ENCODE results near the gene ZNF385C. TPM values are rescaled to one million over a fixed set of nuclear protein-coding genes. Genes with fewer than 3 reads are reported as not detected.

The ZNF385C gene
- total and polyA plus RNA-seq, 2 of the 13 experiments (the other 11 are each of a cell fraction or from before 2014, with no cell fraction given), result 2.3 to 6.1 TPM

DNA sequence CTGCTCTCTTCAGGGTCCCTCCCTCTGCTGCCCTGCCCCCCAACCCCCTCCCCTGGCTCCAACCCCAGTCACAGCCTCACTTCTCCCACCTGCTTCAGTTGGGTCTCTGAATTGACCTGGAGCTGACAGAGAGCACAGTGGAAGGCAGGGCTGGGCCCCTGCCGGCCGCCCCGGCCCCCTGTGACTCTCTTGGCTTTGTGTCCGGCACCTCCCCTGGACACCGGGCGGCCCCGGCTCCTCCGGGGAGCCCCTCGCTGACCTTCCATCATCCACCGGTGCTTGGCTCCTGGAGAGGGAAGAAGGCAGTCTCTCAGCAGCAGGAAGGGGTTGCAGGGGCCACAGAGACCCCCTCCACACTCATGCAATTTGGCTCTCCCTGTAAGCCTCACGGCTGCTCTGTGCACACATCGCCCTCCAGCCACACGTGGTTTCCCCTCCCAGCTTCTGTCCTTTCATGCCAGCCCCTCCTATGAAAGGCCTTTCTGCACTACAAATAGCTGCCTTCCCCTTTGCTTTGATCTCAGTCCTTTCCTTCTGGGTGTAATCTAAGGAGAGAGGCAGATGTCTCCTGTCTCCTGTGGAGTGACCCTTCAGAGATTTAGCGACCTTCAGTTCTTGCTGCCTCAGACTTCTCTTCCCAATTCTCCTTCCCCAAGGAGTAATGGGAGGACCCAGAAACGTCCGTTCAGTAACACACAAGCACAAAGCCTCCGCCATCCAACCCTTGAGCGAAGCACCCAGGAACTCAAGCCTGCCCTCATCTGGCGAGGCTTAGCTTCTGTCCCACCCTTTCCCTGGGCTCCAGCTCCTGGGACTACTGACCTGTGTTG, 70.1 kb downstream of the ZNF385C start (continued):
- TF ChIP-seq, protein P1, sequence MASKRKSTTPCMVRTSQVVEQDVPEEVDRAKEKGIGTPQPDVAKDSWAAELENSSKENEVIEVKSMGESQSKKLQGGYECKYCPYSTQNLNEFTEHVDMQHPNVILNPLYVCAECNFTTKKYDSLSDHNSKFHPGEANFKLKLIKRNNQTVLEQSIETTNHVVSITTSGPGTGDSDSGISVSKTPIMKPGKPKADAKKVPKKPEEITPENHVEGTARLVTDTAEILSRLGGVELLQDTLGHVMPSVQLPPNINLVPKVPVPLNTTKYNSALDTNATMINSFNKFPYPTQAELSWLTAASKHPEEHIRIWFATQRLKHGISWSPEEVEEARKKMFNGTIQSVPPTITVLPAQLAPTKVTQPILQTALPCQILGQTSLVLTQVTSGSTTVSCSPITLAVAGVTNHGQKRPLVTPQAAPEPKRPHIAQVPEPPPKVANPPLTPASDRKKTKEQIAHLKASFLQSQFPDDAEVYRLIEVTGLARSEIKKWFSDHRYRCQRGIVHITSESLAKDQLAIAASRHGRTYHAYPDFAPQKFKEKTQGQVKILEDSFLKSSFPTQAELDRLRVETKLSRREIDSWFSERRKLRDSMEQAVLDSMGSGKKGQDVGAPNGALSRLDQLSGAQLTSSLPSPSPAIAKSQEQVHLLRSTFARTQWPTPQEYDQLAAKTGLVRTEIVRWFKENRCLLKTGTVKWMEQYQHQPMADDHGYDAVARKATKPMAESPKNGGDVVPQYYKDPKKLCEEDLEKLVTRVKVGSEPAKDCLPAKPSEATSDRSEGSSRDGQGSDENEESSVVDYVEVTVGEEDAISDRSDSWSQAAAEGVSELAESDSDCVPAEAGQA (IDR thresholded peaks at IDR 0.05; ENCODE audit: low read depth), result 0 out of 2 replicates have a peak, but pooled peaks have one; percentile 35
- TF ChIP-seq, protein P1 (CRISPR knock-in tag; IDR thresholded peaks at IDR 0.05; ENCODE audit: borderline replicate concordance), result no peak
- TF ChIP-seq IKZF1 (IDR thresholded peaks at IDR 0.05) (no peak), PHF8 (CRISPR knock-in tag; IDR thresholded peaks at IDR 0.05) (peak; percentile 56), ZNF644 (CRISPR knock-in tag; IDR thresholded peaks at IDR 0.05; ENCODE audit: low read depth) (peak; percentile 37; the same call in 1 of the 2 replicates), NAIF1 (CRISPR knock-in tag; IDR thresholded peaks at IDR 0.05; ENCODE audit: borderline replicate concordance) (no peak), PLRG1 (conservative IDR thresholded peaks at IDR 0.05) (no peak), RAD21 (CRISPR knock-in tag; IDR thresholded peaks at IDR 0.05) (peak; percentile 56), ZNF777 (CRISPR knock-in tag; IDR thresholded peaks at IDR 0.05) (no peak), KDM5B (CRISPR knock-in tag; IDR thresholded peaks at IDR 0.05; ENCODE audit: borderline replicate concordance) (peak; percentile 79; the same call in 1 of the 2 replicates), ZNF512 (CRISPR knock-in tag; IDR thresholded peaks at IDR 0.05) (no peak), ZNF253 (CRISPR knock-in tag; IDR thresholded peaks at IDR 0.05; ENCODE audit: borderline replicate concordance) (peak; percentile 59; the same call in 1 of the 2 replicates), ZUFSP (CRISPR knock-in tag; IDR thresholded peaks at IDR 0.05; ENCODE audit: borderline replicate concordance) (no peak), MATR3 (CRISPR knock-in tag; IDR thresholded peaks at IDR 0.05) (no peak), BORCS8-MEF2B (CRISPR knock-in tag; IDR thresholded peaks at IDR 0.05) (peak; percentile 87), NRL (CRISPR knock-in tag; IDR thresholded peaks at IDR 0.05; ENCODE audit: borderline replicate concordance) (no peak), NCOA1 (CRISPR knock-in tag; IDR thresholded peaks at IDR 0.05) (no peak), ZNF589 (CRISPR knock-in tag; conservative IDR thresholded peaks at IDR 0.05) (no peak)
- TF ChIP-seq, protein P2, sequence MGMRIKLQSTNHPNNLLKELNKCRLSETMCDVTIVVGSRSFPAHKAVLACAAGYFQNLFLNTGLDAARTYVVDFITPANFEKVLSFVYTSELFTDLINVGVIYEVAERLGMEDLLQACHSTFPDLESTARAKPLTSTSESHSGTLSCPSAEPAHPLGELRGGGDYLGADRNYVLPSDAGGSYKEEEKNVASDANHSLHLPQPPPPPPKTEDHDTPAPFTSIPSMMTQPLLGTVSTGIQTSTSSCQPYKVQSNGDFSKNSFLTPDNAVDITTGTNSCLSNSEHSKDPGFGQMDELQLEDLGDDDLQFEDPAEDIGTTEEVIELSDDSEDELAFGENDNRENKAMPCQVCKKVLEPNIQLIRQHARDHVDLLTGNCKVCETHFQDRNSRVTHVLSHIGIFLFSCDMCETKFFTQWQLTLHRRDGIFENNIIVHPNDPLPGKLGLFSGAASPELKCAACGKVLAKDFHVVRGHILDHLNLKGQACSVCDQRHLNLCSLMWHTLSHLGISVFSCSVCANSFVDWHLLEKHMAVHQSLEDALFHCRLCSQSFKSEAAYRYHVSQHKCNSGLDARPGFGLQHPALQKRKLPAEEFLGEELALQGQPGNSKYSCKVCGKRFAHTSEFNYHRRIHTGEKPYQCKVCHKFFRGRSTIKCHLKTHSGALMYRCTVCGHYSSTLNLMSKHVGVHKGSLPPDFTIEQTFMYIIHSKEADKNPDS (CRISPR knock-in tag; IDR thresholded peaks at IDR 0.05), result no peak
